SK-N-SH treated with all-trans-retinoic acid at 6 μM for 48 hours (cell line): ENCODE data around the gene AZU1.

Experiments
- ATAC-seq: fragments of 200-7000 bp; cut with Tn5 transposase; 3 replicates; pipeline ENCODE4 v1.9.1; 2020; ENCODE audit warnings: mild to moderate bottlenecking, moderate library complexity
- CSDC2 ChIP-seq: fragments of 250-450 bp; sonication (Bioruptor Pico); IDR thresholded peaks from 2 replicates; pipeline ENCODE4 v1.5.0; 2020; ENCODE audit warnings: mild to moderate bottlenecking, moderate library complexity
- ESRRG ChIP-seq: fragments of 250-450 bp; sonication (Bioruptor Pico); IDR thresholded peaks from 2 replicates; pipeline ENCODE4 v1.6.1; 2021; ENCODE audit warnings: mild to moderate bottlenecking
- PPARA ChIP-seq: fragments of 250-450 bp; sonication (Bioruptor Pico); IDR thresholded peaks from 2 replicates; pipeline ENCODE4 v1.5.0; 2020; ENCODE audit warnings: mild to moderate bottlenecking, borderline replicate concordance
- SNAI2 ChIP-seq: fragments of 250-450 bp; sonication (Bioruptor Pico); IDR thresholded peaks from 2 replicates; pipeline ENCODE4 v1.5.0; 2020; ENCODE audit warnings: mild to moderate bottlenecking, moderate library complexity
- TCF4 ChIP-seq: fragments of 250-450 bp; sonication (Bioruptor Pico); IDR thresholded peaks from 2 replicates; pipeline ENCODE4 v1.8.0; 2021; ENCODE audit warnings: mild to moderate bottlenecking, moderate library complexity, borderline replicate concordance
- ZC3H10 ChIP-seq: fragments of 250-450 bp; sonication (Bioruptor Pico); IDR thresholded peaks from 2 replicates; pipeline ENCODE4 v1.5.1; 2021; ENCODE audit warnings: mild to moderate bottlenecking, moderate library complexity
- ZFP30 ChIP-seq: fragments of 450-650 bp; formaldehyde crosslinking; IDR thresholded peaks from 2 replicates; pipeline ENCODE4 v1.5.0; 2022; ENCODE audit warnings: mild to moderate bottlenecking, moderate library complexity
- ZNF70 ChIP-seq: fragments of 450-650 bp; formaldehyde crosslinking; IDR thresholded peaks from 2 replicates; pipeline ENCODE4 v1.5.0; 2020; ENCODE audit warnings: mild to moderate bottlenecking, moderate library complexity
- TF ChIP-seq, protein P1 (sequence below): fragments of 250-450 bp; sonication (Bioruptor Pico); IDR thresholded peaks from 2 replicates; pipeline ENCODE4 v1.5.1; 2020; ENCODE audit warnings: low read depth, mild to moderate bottlenecking, moderate library complexity
- TF ChIP-seq, protein P2 (sequence below): fragments of 250-450 bp; sonication (Bioruptor Pico); IDR thresholded peaks from 2 replicates; pipeline ENCODE4 v1.5.0; 2020; ENCODE audit warnings: mild to moderate bottlenecking, moderate library complexity
- TF ChIP-seq, protein P3 (sequence below): fragments of 250-450 bp; sonication (Bioruptor Pico); IDR thresholded peaks from 2 replicates; pipeline ENCODE4 v1.8.0; 2021; ENCODE audit warnings: low read depth, mild to moderate bottlenecking, moderate library complexity, borderline replicate concordance
- TF ChIP-seq, protein P4 (sequence below): fragments of 250-450 bp; sonication (Bioruptor Pico); IDR thresholded peaks from 2 replicates; pipeline ENCODE4 v1.8.0; 2020; ENCODE audit warnings: mild to moderate bottlenecking, moderate library complexity, borderline replicate concordance

Gene AZU1

DNA sequence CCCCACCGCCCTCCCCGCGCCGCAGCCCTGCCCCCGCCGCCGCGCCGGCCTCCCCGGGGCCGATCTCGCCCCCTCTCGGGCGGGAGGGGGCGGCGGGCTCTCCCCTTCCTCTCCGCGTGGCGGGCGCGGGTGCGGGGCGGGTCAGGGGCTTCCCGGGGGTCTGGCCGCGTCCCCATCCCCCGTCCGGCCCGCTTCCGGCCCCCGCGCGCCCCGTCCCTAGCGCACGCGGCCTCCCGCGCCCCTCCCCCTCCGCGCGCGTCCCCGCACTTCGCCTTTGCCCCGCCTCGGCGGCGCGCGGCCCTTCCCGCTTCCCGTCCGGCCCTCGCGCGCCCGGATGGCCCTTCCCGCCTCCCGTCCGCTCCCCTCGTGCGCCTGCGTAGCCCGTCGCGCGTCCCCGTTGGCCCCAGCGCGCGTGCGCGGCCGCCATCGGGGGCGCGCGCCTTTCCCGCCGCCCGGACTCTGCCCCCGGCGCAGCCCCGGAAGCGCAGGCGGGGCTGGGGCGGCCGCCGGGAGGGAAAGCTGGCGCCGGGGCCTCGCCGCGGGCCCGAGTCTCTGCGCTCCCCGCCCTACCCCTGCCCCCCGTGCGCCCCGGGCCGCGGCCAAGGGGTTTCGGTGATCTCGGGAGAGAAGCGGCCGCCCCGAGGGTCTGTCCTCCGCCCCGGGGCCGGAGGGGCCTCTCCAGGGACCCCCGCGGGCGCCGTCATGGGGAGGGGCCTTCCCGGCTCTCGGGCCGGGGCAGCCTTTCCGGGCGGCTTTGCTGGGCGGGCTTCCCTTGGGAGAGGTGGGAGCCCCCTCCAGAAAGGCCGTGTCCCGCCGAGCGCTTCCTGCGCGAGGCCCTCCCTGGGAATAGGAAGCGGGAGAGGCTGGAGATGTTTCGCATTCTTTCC, 29.9 kb upstream of the AZU1 start:
- ATAC-seq: no peak
- TF ChIP-seq ZFP30 (CRISPR knock-in tag): peak; percentile 6; the same call in 1 of the 2 replicates
- TF ChIP-seq PPARA: 0 out of 2 replicates have a peak, but pooled peaks have one; percentile 45
- no peak for TF ChIP-seq TCF4
- TF ChIP-seq, protein P1, sequence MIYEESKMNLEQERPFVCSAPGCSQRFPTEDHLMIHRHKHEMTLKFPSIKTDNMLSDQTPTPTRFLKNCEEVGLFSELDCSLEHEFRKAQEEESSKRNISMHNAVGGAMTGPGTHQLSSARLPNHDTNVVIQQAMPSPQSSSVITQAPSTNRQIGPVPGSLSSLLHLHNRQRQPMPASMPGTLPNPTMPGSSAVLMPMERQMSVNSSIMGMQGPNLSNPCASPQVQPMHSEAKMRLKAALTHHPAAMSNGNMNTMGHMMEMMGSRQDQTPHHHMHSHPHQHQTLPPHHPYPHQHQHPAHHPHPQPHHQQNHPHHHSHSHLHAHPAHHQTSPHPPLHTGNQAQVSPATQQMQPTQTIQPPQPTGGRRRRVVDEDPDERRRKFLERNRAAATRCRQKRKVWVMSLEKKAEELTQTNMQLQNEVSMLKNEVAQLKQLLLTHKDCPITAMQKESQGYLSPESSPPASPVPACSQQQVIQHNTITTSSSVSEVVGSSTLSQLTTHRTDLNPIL (CRISPR knock-in tag): no peak
- TF ChIP-seq ZC3H10 (CRISPR knock-in tag): peak; percentile 19; the same call in 1 of the 2 replicates
- peak; percentile 86; the same call in 1 of the 2 replicates for TF ChIP-seq CSDC2 (CRISPR knock-in tag)
- TF ChIP-seq SNAI2 (CRISPR knock-in tag): peak; percentile 82; the same call in 1 of the 2 replicates
- TF ChIP-seq, protein P2, sequence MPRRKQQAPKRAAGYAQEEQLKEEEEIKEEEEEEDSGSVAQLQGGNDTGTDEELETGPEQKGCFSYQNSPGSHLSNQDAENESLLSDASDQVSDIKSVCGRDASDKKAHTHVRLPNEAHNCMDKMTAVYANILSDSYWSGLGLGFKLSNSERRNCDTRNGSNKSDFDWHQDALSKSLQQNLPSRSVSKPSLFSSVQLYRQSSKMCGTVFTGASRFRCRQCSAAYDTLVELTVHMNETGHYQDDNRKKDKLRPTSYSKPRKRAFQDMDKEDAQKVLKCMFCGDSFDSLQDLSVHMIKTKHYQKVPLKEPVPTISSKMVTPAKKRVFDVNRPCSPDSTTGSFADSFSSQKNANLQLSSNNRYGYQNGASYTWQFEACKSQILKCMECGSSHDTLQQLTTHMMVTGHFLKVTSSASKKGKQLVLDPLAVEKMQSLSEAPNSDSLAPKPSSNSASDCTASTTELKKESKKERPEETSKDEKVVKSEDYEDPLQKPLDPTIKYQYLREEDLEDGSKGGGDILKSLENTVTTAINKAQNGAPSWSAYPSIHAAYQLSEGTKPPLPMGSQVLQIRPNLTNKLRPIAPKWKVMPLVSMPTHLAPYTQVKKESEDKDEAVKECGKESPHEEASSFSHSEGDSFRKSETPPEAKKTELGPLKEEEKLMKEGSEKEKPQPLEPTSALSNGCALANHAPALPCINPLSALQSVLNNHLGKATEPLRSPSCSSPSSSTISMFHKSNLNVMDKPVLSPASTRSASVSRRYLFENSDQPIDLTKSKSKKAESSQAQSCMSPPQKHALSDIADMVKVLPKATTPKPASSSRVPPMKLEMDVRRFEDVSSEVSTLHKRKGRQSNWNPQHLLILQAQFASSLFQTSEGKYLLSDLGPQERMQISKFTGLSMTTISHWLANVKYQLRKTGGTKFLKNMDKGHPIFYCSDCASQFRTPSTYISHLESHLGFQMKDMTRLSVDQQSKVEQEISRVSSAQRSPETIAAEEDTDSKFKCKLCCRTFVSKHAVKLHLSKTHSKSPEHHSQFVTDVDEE: peak; percentile 73

DNA sequence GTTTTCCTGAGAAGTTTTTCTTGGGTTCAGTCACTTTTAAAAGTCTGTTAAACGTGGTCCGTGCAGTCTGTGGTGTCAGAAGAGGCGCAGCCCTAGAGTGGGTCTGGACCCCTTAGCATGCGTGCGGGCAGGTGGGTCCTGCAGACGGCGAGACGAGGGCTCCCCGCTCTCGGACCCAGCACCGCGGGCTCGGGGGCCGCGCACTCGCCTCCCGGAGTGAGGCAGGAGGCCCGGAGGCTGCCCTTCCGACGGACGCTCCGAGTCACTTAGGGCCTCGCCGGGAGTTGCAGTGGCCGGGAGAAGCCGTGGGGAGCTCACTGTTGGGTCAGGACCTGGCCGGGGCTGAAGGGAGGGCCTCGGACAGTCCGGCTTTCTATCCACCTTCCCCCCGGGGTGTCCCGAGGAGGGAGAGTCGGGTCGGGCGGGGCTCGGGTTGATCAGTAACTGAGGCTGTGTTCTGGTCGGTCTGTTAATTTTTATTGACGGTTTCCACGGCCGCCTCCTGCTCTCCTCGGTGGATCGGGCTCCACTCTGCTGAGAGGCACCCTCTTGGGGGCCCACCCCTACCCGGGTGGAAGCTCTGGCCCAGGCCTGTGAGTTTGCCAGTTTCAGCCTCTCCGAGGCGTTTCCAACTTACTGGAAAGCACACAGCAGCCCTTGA, 29.1 kb upstream of the AZU1 start:
- no peak for ATAC-seq
- TF ChIP-seq CSDC2 (CRISPR knock-in tag): no peak
- TF ChIP-seq, protein P2: no peak
- no peak for TF ChIP-seq ESRRG (CRISPR knock-in tag)
- TF ChIP-seq PPARA: no peak
- TF ChIP-seq, protein P3, sequence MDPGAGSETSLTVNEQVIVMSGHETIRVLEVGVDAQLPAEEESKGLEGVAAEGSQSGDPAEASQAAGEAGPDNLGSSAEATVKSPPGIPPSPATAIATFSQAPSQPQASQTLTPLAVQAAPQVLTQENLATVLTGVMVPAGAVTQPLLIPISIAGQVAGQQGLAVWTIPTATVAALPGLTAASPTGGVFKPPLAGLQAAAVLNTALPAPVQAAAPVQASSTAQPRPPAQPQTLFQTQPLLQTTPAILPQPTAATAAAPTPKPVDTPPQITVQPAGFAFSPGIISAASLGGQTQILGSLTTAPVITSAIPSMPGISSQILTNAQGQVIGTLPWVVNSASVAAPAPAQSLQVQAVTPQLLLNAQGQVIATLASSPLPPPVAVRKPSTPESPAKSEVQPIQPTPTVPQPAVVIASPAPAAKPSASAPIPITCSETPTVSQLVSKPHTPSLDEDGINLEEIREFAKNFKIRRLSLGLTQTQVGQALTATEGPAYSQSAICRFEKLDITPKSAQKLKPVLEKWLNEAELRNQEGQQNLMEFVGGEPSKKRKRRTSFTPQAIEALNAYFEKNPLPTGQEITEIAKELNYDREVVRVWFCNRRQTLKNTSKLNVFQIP (CRISPR knock-in tag): no peak
- no peak for TF ChIP-seq ZC3H10 (CRISPR knock-in tag)

DNA sequence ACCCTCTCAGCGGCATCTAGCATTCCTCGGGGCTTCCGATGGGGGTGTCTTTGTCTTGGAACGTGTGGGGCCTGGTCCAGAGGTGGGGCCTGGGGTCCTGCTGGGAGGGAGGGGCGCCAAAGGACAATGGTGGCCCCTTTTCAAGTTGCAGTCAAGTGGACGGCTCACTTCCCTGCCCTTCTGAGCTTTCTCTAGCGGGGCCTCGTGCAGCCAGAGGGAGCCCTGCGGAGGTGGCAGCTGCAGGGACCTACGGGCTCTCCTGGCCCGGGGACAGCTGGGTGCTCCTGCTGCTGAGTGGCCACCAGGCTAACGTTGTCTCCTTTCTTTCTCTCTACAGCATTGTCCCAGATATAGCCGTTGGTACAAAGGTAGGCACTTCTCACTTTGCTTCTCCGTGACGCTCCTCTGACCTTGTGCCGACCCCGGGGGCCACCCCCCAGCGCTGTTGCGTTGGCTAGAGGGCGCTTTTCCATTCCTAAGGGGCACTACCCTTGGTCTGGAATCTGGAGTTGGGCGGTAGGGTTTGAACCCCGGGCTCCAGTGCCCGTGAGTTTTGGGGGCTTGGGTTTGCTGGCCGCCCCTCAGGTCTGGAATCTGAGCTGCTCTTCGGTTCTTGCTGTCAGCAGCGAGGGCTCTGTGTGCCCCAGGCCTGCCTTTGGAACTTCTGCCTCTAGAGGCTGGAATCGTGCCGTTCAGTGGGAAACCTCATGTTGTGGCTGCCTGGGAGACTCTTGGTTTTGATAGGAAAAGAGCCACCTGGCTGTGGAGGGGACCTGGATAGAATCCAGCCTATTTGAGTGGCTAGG, 28.4 kb upstream of the AZU1 start:
- TF ChIP-seq ZNF70 (no peak), PPARA (no peak)
- TF ChIP-seq, protein P4, sequence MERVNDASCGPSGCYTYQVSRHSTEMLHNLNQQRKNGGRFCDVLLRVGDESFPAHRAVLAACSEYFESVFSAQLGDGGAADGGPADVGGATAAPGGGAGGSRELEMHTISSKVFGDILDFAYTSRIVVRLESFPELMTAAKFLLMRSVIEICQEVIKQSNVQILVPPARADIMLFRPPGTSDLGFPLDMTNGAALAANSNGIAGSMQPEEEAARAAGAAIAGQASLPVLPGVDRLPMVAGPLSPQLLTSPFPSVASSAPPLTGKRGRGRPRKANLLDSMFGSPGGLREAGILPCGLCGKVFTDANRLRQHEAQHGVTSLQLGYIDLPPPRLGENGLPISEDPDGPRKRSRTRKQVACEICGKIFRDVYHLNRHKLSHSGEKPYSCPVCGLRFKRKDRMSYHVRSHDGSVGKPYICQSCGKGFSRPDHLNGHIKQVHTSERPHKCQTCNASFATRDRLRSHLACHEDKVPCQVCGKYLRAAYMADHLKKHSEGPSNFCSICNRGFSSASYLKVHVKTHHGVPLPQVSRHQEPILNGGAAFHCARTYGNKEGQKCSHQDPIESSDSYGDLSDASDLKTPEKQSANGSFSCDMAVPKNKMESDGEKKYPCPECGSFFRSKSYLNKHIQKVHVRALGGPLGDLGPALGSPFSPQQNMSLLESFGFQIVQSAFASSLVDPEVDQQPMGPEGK (CRISPR knock-in tag): peak; percentile 19; the same call in 1 of the 2 replicates
- ATAC-seq: peak; percentile 4; the same call in 1 of the 3 replicates
